Measurements from ENCODE around the gene ABCD1.

The ABCD1 gene

DNA sequence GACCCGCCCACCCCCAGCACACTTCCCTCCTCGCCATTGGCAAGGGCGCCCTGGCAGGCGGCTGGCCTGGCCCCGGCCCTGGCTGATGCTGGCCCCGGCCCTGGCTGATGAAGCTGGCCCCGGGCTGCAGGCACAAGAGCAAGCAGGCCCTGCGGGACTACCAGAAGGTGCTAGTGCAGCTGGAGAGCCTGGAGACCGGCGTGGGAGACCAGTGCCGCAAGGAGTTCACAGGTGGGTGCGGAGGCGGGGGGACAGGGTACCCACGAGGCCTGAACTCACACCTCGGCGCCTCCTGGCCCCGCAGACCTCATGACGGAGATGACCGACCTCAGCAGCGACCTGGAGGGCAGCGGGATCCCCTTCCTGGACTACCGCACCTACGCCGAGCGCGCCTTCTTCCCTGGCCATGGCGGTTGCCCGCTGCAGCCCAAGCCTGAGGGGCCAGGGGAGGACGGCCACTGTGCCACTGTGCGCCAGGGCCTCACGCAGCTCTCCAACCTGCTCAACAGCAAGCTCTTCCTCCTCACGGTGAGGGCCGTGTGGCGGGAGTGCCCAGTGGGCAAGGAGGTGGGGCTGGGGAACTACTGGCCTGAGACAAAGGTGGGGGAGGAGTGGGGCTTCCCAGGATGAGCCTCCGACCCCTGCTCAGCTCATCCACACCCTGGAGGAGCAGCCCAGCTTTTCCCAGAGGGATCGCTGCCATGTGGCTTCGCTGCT lies 50.1 kb downstream of the ABCD1 start:
- TF ChIP-seq, protein P1, sequence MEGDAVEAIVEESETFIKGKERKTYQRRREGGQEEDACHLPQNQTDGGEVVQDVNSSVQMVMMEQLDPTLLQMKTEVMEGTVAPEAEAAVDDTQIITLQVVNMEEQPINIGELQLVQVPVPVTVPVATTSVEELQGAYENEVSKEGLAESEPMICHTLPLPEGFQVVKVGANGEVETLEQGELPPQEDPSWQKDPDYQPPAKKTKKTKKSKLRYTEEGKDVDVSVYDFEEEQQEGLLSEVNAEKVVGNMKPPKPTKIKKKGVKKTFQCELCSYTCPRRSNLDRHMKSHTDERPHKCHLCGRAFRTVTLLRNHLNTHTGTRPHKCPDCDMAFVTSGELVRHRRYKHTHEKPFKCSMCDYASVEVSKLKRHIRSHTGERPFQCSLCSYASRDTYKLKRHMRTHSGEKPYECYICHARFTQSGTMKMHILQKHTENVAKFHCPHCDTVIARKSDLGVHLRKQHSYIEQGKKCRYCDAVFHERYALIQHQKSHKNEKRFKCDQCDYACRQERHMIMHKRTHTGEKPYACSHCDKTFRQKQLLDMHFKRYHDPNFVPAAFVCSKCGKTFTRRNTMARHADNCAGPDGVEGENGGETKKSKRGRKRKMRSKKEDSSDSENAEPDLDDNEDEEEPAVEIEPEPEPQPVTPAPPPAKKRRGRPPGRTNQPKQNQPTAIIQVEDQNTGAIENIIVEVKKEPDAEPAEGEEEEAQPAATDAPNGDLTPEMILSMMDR (IDR thresholded peaks at IDR 0.05): no peak

DNA sequence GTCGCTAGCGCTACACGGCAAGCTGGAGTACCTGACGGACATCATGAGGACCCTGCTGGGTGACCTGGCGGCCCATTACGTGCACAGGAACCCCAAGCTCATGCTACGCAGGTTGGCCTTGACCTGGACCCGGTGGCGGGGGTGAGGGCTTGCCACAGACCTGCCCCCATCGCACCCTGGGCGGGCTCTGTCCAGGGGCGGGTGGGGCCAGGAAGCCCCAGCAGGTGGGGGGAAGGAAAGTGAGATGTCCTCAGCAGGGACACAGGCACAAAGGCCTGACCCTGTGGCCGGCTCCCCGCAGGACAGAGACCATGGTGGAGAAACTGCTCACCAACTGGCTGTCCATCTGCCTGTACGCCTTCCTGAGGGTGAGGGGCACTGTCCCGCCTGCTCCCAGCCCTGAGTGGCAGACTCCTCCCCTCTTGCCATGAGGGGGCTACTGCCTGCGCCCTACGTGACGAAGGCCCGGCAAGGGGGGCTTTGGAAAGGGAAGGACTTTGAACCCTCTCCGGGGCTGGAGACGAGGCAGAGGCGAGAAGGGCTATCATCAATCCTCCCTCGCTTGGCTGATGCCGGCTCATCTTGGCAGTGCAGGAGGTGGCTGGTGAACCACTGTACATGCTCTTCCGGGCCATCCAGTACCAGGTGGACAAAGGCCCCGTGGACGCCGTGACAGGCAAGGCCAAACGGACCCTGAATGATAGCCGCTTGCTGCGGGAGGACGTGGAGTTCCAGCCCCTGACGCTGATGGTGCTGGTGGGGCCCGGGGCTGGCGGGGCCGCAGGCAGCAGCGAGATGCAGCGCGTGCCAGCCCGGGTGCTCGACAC lies 50.9 kb downstream of the ABCD1 start:
- TF ChIP-seq, protein P1 (IDR thresholded peaks at IDR 0.05): no peak

- TF ChIP-seq, protein P1 (IDR thresholded peaks at IDR 0.05): no peak
Measured at GRCh38 chrX:153776120-153776599, 51.5 kb downstream of the ABCD1 start.

GRCh38 chrX:153776611-153777045 lies 52.0 kb downstream of the ABCD1 start:
- TF ChIP-seq, protein P1 (IDR thresholded peaks at IDR 0.05): no peak

- TF ChIP-seq, protein P1 (IDR thresholded peaks at IDR 0.05): no peak
Measured at GRCh38 chrX:153777261-153778090, 52.8 kb downstream of the ABCD1 start.

- TF ChIP-seq, protein P1 (IDR thresholded peaks at IDR 0.05): no peak
Measured at GRCh38 chrX:153778181-153778580, 53.5 kb downstream of the ABCD1 start.

GRCh38 chrX:153778684-153779101 lies 54.0 kb downstream of the ABCD1 start:
- TF ChIP-seq, protein P1 (IDR thresholded peaks at IDR 0.05): peak; percentile 22; the same call in 1 of the 2 replicates

All from LNCAP (cell line).